ENCODE measurements around the gene OSBPL1A. TPM values are rescaled to one million over a fixed set of nuclear protein-coding genes. Genes with fewer than 3 reads are reported as not detected.

Gene OSBPL1A
- total RNA-seq = 18.3 and 21.4 TPM in 2 replicates

DNA sequence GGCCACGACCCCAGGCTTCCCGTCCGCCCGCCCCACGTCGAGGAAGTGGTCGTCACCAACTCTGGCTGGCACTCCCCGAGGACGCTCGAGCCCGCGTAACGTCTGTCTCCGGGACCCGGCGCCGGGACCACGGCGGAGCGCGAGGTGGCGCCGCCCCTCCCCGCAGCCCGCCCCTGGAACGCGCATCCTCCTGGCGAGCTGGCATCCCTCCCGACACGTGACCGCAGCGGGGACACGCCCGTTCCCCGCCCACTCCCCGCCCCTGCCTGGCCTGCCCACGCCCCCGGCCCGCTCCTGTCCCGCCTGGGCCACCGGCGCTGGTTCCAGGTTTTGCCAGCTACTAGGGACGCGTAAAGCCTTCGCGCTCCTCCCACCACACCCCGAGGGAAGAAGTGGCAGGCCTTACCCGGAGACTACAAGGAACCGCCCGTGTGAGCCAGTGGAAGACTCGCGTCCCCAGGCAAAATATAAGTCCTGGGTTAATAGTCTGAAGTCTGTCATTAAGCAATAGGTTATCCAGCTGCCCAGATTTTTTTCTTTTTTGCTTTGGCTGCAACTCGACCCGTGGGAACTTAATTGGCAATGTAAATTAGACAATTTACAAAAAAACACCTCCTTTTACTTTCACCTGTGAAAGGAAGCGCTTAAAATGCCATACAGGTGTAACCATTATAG, at the start of gene OSBPL1A:
Gene OSBPL1A, minus strand, starts transcription at position 131 of the 675 bp plus-strand sequence. CDS start 20,291 bp downstream, outside the sequence.
- H3K36me3 ChIP-seq (ENCODE audit: control insufficient read depth, insufficient read depth, low read length) = no peaks in the 10 kb centered on the region
- TF ChIP-seq, protein P1, sequence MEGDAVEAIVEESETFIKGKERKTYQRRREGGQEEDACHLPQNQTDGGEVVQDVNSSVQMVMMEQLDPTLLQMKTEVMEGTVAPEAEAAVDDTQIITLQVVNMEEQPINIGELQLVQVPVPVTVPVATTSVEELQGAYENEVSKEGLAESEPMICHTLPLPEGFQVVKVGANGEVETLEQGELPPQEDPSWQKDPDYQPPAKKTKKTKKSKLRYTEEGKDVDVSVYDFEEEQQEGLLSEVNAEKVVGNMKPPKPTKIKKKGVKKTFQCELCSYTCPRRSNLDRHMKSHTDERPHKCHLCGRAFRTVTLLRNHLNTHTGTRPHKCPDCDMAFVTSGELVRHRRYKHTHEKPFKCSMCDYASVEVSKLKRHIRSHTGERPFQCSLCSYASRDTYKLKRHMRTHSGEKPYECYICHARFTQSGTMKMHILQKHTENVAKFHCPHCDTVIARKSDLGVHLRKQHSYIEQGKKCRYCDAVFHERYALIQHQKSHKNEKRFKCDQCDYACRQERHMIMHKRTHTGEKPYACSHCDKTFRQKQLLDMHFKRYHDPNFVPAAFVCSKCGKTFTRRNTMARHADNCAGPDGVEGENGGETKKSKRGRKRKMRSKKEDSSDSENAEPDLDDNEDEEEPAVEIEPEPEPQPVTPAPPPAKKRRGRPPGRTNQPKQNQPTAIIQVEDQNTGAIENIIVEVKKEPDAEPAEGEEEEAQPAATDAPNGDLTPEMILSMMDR (IDR thresholded peaks at IDR 0.05; ENCODE audit: insufficient read depth, low read length, poor library complexity, severe bottlenecking) = no peak
- H3K4me3 ChIP-seq (ENCODE audit: low read depth, low read length) = peak within 1 kb of the TSS; percentile 66
- H3K27me3 ChIP-seq (ENCODE audit: control insufficient read depth, insufficient read depth, low read length) = no peaks in the 10 kb centered on the region
- DNase-seq (ENCODE audit: low read depth) = peak; percentile 52

DNA sequence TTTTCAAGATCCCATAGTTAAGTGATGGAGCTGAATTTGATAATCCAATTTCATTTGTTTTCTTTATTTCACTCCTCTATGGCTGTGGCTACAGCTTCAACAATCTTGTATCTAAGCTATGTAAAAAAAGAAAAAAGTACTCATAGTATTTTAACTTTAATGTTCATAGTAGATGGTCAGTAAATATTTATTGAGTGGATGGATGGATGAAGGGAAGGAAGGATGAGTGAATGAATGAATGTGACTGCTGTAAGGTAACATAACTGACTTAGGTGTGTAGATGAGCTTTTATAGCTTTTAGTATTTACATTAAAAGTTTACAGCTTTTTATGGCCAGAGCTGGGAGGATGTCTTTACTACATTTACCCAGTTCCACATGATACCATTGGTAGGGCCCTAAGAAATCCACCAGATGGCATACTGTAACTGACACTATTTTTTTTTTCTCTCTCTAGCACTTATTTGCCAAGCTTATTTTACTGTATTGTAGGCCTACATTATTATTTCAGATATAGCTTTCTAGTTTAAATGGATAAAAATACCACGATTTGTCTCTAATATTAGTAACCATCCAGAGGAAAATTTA, 49.4 kb upstream of the OSBPL1A start:
- Histone ChIP-seq H3K36me3 (ENCODE audit: control insufficient read depth, insufficient read depth, low read length) (no peaks in the 10 kb centered on the region), H3K27me3 (ENCODE audit: control insufficient read depth, insufficient read depth, low read length) (no peaks in the 10 kb centered on the region), H3K4me3 (ENCODE audit: low read depth, low read length) (no peak overlapping the region)
- no peak for DNase-seq (ENCODE audit: low read depth)
- TF ChIP-seq, protein P1 (IDR thresholded peaks at IDR 0.05; ENCODE audit: insufficient read depth, low read length, poor library complexity, severe bottlenecking) = peak; percentile 1

DNA sequence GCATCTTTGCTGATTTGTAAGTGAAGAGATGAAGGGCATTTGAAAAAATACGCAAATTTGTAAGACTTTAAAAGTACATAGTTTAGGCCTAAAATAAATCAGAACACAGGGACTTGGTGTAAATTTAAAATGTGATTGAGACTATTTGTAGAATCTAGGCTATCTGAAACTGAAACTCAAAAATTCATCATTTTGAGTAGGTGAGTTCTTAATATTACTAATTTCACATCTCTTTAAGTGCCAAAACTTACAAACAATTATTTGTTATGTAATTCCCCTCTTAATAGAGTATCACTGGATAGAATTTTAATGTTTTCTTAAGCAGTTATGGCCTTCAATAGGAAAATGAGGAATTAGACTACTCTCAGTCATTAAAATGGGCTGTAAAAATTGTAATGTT, 48.8 kb upstream of the OSBPL1A start:
- H3K36me3 ChIP-seq (ENCODE audit: control insufficient read depth, insufficient read depth, low read length) = no peaks in the 10 kb centered on the region
- no peak for DNase-seq (ENCODE audit: low read depth)
- no peaks in the 10 kb centered on the region for H3K27me3 ChIP-seq (ENCODE audit: control insufficient read depth, insufficient read depth, low read length)
- TF ChIP-seq, protein P1 (IDR thresholded peaks at IDR 0.05; ENCODE audit: insufficient read depth, low read length, poor library complexity, severe bottlenecking) = no peak
- no peak overlapping the region for H3K4me3 ChIP-seq (ENCODE audit: low read depth, low read length)

DNA sequence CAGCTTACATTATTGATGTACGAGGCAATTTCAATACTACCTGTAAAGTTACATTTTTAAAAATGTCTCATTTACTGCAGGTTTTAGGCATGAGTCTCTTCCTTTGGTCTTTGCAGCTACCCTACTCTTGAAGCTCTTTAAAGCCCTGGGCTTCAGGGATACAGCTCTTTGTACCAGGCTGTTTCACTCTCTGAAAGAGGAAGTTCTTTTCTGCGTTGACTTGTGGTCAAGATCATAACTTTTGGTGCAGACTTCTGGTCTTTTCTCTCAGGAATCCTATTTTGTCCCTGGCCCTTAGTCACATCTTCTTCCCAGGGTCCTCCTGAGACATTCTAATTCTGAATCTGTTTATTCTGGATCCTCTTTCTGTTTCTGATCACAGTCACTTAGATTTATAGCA, 46.2 kb upstream of the OSBPL1A start:
- no peak for DNase-seq (ENCODE audit: low read depth)
- TF ChIP-seq, protein P1 (IDR thresholded peaks at IDR 0.05; ENCODE audit: insufficient read depth, low read length, poor library complexity, severe bottlenecking) = no peak
- no peak overlapping the region for H3K4me3 ChIP-seq (ENCODE audit: low read depth, low read length)
- H3K27me3 ChIP-seq (ENCODE audit: control insufficient read depth, insufficient read depth, low read length) = no peaks in the 10 kb centered on the region
- H3K36me3 ChIP-seq (ENCODE audit: control insufficient read depth, insufficient read depth, low read length) = no peaks in the 10 kb centered on the region

DNA sequence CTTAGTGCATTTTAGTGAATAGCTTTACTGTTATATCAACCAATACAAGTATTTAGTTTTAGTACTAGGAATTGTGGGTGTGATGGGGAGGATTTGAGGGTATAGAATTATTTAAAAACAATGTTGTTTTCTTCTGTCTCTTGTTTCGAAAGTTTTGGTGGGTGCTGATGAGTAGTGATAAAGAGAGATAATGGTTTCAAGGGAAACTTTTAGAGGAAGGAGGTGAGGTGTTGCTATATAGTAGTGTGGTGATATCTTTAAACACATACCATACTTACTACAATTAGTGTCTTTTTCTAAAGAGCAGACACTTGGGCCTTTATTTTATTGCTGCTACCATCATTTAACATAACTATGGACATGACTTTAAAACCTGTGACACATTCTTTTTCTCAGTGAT, 39.3 kb upstream of the OSBPL1A start:
- H3K4me3 ChIP-seq (ENCODE audit: low read depth, low read length) = no peak overlapping the region
- TF ChIP-seq, protein P1 (IDR thresholded peaks at IDR 0.05; ENCODE audit: insufficient read depth, low read length, poor library complexity, severe bottlenecking) = no peak
- H3K27me3 ChIP-seq (ENCODE audit: control insufficient read depth, insufficient read depth, low read length) = no peaks in the 10 kb centered on the region
- no peak for DNase-seq (ENCODE audit: low read depth)
- H3K36me3 ChIP-seq (ENCODE audit: control insufficient read depth, insufficient read depth, low read length) = no peaks in the 10 kb centered on the region

All from kidney epithelial cell (primary cell).